GM12878 (cell line): ENCODE measurements around the gene SORL1. TPM values are rescaled to one million over a fixed set of nuclear protein-coding genes. Genes with fewer than 3 reads are reported as not detected.
A peak's percentile ranks its signal among the peaks of the same experiment; 100 is the strongest.

ENCODE experiments used
- CBX3 ChIP-seq: fragments of 200-600 bp; sonication (generic); IDR thresholded peaks from 2 replicates; pipeline ENCODE4 v1.6.1; 2016; ENCODE audit warnings: low read depth, borderline replicate concordance
- CBX5 ChIP-seq: sonication (generic); IDR thresholded peaks from 2 replicates; pipeline ENCODE4 v1.6.1; 2016; ENCODE audit warnings: low read depth, moderate library complexity, mild to moderate bottlenecking, inconsistent platforms
- CEBPB ChIP-seq, 2 experiments: fragments of 150-350 bp in 1 of 2; IDR thresholded peaks; 2 replicates each; pipeline ENCODE4 v1.6.1; 2012 to 2014; ENCODE audit warnings: low read depth in 2 of 2, low read length in 2 of 2, borderline replicate concordance in 1 of 2, inconsistent platforms in 1 of 2
- CHD1 ChIP-seq: IDR thresholded peaks from 2 replicates; pipeline ENCODE4 v1.6.1; 2012; ENCODE audit warnings: low read depth, low read length, improper control_type of control experiment
- CREM ChIP-seq: IDR thresholded peaks from 2 replicates; pipeline ENCODE4 v1.6.1; 2014; ENCODE audit warnings: antibody characterized with exemption, low read depth
- DPF2 ChIP-seq: fragments of 450-650 bp; IDR thresholded peaks from 2 replicates; pipeline ENCODE4 v1.6.1; 2017; ENCODE audit warnings: mild to moderate bottlenecking
- FOXM1 ChIP-seq: IDR thresholded peaks from 2 replicates; pipeline ENCODE4 v1.6.1; 2012; ENCODE audit warnings: low read depth, mild to moderate bottlenecking, inconsistent platforms, low read length, moderate library complexity
- HCFC1 ChIP-seq: fragments of 150-350 bp; IDR thresholded peaks from 2 replicates; pipeline ENCODE4 v1.6.1; 2014; ENCODE audit warnings: low read length
- LARP7 ChIP-seq: fragments of 450-650 bp; IDR thresholded peaks from 2 replicates; pipeline ENCODE4 v1.6.1; 2017; ENCODE audit warnings: mild to moderate bottlenecking
- MTA2 ChIP-seq: fragments of 450-650 bp; IDR thresholded peaks from 2 replicates; pipeline ENCODE4 v1.6.1; 2016; ENCODE audit warnings: low read depth, mild to moderate bottlenecking, moderate library complexity
- MTA3 ChIP-seq: IDR thresholded peaks from 2 replicates; pipeline ENCODE4 v1.6.1; 2012; ENCODE audit warnings: low read length, inconsistent platforms, borderline replicate concordance
- MXI1 ChIP-seq: fragments of 150-350 bp; IDR thresholded peaks from 2 replicates; pipeline ENCODE4 v1.6.1; 2011; ENCODE audit warnings: low read depth, mild to moderate bottlenecking, inconsistent platforms, low read length, improper control_type of control experiment
- POU2F2 ChIP-seq: IDR thresholded peaks from 3 replicates; pipeline ENCODE4 v1.6.1; 2011; ENCODE audit warnings: low read depth, mild to moderate bottlenecking, low read length, borderline replicate concordance
- SMAD5 ChIP-seq: IDR thresholded peaks from 2 replicates; pipeline ENCODE4 v1.6.1; 2016; ENCODE audit warnings: antibody characterized with exemption, low read depth
- SPI1 ChIP-seq: IDR thresholded peaks from 2 replicates; pipeline ENCODE4 v1.6.1; 2011; ENCODE audit warnings: low read depth, mild to moderate bottlenecking, low read length, moderate library complexity, borderline replicate concordance; ENCODE audit not compliant: insufficient read depth
- SREBF2 ChIP-seq: IDR thresholded peaks from 2 replicates; pipeline ENCODE4 v1.6.1; 2012; ENCODE audit warnings: mild to moderate bottlenecking, low read length
- TCF12 ChIP-seq: IDR thresholded peaks from 2 replicates; pipeline ENCODE4 v1.6.1; 2011; ENCODE audit warnings: low read depth, mild to moderate bottlenecking, low read length
- WRNIP1 ChIP-seq: IDR thresholded peaks from 2 replicates; pipeline ENCODE4 v1.6.1; 2011; ENCODE audit warnings: low read depth, low read length, improper control_type of control experiment, borderline replicate concordance
- ZNF24 ChIP-seq: fragments of 450-650 bp; IDR thresholded peaks from 2 replicates; pipeline ENCODE4 v1.6.1; 2017; ENCODE audit warnings: antibody characterized with exemption, mild to moderate bottlenecking
- polyA plus RNA-seq, 11 experiments: library from polyadenylated mRNA; depleted of rRNA in 4 of 11; unstranded in 6 of 11; stranded (reverse) in 5 of 11; fragments of >200 nt; fragmentation: Nextera tagmentation in 4 of 11; fragmentation: Illumina TruSeq in 1 of 11; extraction: Ambion mirVana in 4 of 11; extraction: Trizol in 1 of 11; gene quantifications; 1 replicate in 1 of 11; 2 replicates in 10 of 11; pipeline versions ENCODE4 v1.2.1 to v1.2.3, GENCODE V29; 2011 to 2016; ENCODE audit warnings: inconsistent platforms in 2 of 11, missing spikeins in 2 of 11, low read depth in 1 of 11
- total RNA-seq, 4 experiments: library from RNA; depleted of rRNA in 3 of 4; stranded (reverse); fragments of >200 nt in 3 of 4; fragmentation: Illumina TruSeq in 1 of 4; extraction: Trizol in 1 of 4; gene quantifications; 2 replicates each; pipeline versions ENCODE4 v1.2.1 to v1.2.3, GENCODE V29; 2013 to 2021
- TF ChIP-seq, protein P1 (sequence below): fragments of 450-650 bp; IDR thresholded peaks from 2 replicates; pipeline ENCODE4 v1.6.1; 2017; ENCODE audit warnings: mild to moderate bottlenecking, low read depth, inconsistent platforms; ENCODE audit not compliant: poor library complexity, severe bottlenecking
- TF ChIP-seq, protein P2 (sequence below): IDR thresholded peaks from 2 replicates; pipeline ENCODE4 v1.6.1; 2011; ENCODE audit warnings: mild to moderate bottlenecking, low read depth, low read length, moderate library complexity; ENCODE audit not compliant: insufficient replicate concordance
- TF ChIP-seq, protein P3 (sequence below): IDR thresholded peaks from 2 replicates; pipeline ENCODE4 v1.6.1; 2012; ENCODE audit warnings: low read depth, low read length, improper control_type of control experiment
- TF ChIP-seq, protein P4 (sequence below): IDR thresholded peaks from 2 replicates; pipeline ENCODE4 v1.6.1; 2012; ENCODE audit warnings: improper control_type of control experiment, low read depth, low read length; ENCODE audit not compliant: insufficient replicate concordance

SORL1 gene
- total and polyA plus RNA-seq, 10 of the 15 experiments (the other 5 are each of a cell fraction or from before 2014, with no cell fraction given), result 20.2 to 107 (median 59.9) TPM

DNA sequence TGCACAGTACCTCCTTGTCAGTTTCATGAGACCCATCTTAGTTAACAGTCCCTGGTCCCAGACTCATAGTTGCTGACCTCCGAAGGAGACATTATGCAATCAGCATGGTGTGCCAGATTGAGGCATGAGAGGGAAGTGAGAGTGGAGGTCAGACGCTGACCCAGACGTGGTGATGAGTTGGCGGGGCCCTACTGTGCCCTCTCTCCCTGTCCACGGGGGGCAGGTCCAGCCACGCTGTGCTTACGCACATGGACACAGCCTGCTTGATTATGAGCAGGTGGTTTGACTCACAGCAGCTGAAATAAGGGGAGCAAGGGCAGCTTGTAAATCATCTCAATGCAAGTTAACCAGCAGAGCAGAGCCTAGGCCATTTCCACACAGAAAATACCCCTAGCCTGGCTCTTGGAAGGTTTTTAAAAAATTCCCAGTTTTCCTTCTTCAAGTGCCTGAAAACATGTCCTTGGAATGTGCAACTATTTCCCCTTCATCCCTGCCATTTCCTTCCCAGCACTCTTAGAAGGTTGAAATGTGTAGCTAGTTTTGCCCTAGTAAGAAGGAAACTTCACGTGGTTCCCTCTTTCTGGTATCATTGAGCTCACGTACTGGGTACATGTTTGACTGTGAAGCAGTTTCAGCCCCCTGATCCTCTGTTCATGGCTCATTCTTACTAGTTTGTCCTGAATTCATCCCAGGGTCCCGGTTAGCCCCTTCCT, 123.3 kb downstream of the SORL1 start (continued):
- TF ChIP-seq, protein P1, sequence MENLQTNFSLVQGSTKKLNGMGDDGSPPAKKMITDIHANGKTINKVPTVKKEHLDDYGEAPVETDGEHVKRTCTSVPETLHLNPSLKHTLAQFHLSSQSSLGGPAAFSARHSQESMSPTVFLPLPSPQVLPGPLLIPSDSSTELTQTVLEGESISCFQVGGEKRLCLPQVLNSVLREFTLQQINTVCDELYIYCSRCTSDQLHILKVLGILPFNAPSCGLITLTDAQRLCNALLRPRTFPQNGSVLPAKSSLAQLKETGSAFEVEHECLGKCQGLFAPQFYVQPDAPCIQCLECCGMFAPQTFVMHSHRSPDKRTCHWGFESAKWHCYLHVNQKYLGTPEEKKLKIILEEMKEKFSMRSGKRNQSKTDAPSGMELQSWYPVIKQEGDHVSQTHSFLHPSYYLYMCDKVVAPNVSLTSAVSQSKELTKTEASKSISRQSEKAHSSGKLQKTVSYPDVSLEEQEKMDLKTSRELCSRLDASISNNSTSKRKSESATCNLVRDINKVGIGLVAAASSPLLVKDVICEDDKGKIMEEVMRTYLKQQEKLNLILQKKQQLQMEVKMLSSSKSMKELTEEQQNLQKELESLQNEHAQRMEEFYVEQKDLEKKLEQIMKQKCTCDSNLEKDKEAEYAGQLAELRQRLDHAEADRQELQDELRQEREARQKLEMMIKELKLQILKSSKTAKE, result peak; percentile 99
- TF ChIP-seq CHD1 (no peak), CEBPB (IDR thresholded peaks at IDR 0.05; ENCODE audit: borderline replicate concordance in 1 of 2, low read depth in 2 of 2, low read length in 2 of 2) (peak; percentile 53 to 90; a peak in 3 of 4 replicates), HCFC1 (no peak), SPI1 (peak; percentile 94), CBX3 (no peak), WRNIP1 (no peak), DPF2 (peak; percentile 95), MTA2 (peak; percentile 85), POU2F2 (peak; percentile 77; the same call in 2 of the 3 replicates), CBX5 (no peak), CREM (peak; percentile 90), FOXM1 (peak; percentile 40; the same call in 1 of the 2 replicates), SREBF2 (no peak), SMAD5 (peak; percentile 30; the same call in 1 of the 2 replicates), TCF12 (peak; percentile 92), MTA3 (peak; percentile 94), MXI1 (peak; percentile 74), ZNF24 (peak; percentile 62; the same call in 1 of the 2 replicates), LARP7 (peak; percentile 73)
- TF ChIP-seq, protein P2, sequence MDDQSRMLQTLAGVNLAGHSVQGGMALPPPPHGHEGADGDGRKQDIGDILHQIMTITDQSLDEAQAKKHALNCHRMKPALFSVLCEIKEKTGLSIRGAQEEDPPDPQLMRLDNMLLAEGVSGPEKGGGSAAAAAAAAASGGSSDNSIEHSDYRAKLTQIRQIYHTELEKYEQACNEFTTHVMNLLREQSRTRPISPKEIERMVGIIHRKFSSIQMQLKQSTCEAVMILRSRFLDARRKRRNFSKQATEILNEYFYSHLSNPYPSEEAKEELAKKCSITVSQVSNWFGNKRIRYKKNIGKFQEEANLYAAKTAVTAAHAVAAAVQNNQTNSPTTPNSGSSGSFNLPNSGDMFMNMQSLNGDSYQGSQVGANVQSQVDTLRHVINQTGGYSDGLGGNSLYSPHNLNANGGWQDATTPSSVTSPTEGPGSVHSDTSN, result no peak
- TF ChIP-seq, protein P3, sequence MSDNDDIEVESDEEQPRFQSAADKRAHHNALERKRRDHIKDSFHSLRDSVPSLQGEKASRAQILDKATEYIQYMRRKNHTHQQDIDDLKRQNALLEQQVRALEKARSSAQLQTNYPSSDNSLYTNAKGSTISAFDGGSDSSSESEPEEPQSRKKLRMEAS, result peak; percentile 36
- TF ChIP-seq, protein P4, sequence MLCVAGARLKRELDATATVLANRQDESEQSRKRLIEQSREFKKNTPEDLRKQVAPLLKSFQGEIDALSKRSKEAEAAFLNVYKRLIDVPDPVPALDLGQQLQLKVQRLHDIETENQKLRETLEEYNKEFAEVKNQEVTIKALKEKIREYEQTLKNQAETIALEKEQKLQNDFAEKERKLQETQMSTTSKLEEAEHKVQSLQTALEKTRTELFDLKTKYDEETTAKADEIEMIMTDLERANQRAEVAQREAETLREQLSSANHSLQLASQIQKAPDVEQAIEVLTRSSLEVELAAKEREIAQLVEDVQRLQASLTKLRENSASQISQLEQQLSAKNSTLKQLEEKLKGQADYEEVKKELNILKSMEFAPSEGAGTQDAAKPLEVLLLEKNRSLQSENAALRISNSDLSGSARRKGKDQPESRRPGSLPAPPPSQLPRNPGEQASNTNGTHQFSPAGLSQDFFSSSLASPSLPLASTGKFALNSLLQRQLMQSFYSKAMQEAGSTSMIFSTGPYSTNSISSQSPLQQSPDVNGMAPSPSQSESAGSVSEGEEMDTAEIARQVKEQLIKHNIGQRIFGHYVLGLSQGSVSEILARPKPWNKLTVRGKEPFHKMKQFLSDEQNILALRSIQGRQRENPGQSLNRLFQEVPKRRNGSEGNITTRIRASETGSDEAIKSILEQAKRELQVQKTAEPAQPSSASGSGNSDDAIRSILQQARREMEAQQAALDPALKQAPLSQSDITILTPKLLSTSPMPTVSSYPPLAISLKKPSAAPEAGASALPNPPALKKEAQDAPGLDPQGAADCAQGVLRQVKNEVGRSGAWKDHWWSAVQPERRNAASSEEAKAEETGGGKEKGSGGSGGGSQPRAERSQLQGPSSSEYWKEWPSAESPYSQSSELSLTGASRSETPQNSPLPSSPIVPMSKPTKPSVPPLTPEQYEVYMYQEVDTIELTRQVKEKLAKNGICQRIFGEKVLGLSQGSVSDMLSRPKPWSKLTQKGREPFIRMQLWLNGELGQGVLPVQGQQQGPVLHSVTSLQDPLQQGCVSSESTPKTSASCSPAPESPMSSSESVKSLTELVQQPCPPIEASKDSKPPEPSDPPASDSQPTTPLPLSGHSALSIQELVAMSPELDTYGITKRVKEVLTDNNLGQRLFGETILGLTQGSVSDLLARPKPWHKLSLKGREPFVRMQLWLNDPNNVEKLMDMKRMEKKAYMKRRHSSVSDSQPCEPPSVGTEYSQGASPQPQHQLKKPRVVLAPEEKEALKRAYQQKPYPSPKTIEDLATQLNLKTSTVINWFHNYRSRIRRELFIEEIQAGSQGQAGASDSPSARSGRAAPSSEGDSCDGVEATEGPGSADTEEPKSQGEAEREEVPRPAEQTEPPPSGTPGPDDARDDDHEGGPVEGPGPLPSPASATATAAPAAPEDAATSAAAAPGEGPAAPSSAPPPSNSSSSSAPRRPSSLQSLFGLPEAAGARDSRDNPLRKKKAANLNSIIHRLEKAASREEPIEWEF, result no peak
